Vagina (tissue), 2 donors: ENCODE data around the gene HACD2. TPM values are rescaled to one million over a fixed set of nuclear protein-coding genes. Genes with fewer than 3 reads are reported as not detected.

ENCODE experiments used
- DNase-seq, 2 donors: peaks; one replicate each; pipeline ENCODE4 v3.0.0-alpha.2; 2017; ENCODE audit errors: extremely low spot score in 2 of 2
- H3K27ac ChIP-seq: fragments of 200-600 bp; sonication (generic); one replicate; pipeline ENCODE4 v1.5.1; 2019
- H3K27me3 ChIP-seq: fragments of 200-600 bp; sonication (generic); one replicate; pipeline ENCODE4 v1.5.1; 2019
- H3K36me3 ChIP-seq, 2 donors: fragments of 200-600 bp; sonication (generic); one replicate each; pipeline ENCODE4 v1.5.1; 2017 to 2019
- H3K4me1 ChIP-seq: fragments of 200-600 bp; sonication (generic); one replicate; pipeline ENCODE4 v1.5.1; 2019
- H3K4me3 ChIP-seq, 2 donors: fragments of 200-600 bp; sonication (generic); 1 replicate in 1 of 2; 2 replicates in 1 of 2; pipeline ENCODE4 v1.5.1; 2016 to 2019
- H3K9me3 ChIP-seq: fragments of 200-600 bp; sonication (generic); one replicate; pipeline ENCODE4 v1.5.1; 2019
- CTCF ChIP-seq, 3 experiments: fragments of 450-650 bp in 2 of 3; fragments of 200-600 bp in 1 of 3; sonication (generic) in 1 of 3; IDR thresholded peaks; one replicate each; pipeline ENCODE4 v1.5.1; 2017 to 2019; ENCODE audit warnings: antibody characterized with exemption in 3 of 3, mild to moderate bottlenecking in 2 of 3, moderate library complexity in 2 of 3
- POLR2A ChIP-seq, 2 donors: fragments of 450-650 bp; IDR thresholded peaks; one replicate each; pipeline ENCODE4 v1.6.1; 2017; ENCODE audit warnings: antibody characterized with exemption in 2 of 2, mild to moderate bottlenecking in 2 of 2, moderate library complexity in 2 of 2
- POLR2AphosphoS5 ChIP-seq, 2 donors: sonication (generic); formaldehyde crosslinking; IDR thresholded peaks; one replicate each; pipeline ENCODE4 v1.9.0; 2017; ENCODE audit warnings: antibody characterized with exemption in 2 of 2, mild to moderate bottlenecking in 2 of 2, low read depth in 1 of 2; ENCODE audit not compliant: insufficient read depth in 1 of 2
- intact Hi-C: fragments of 100-400 bp; cut with DNase I; formaldehyde crosslinking; loops from one replicate; pipeline ENCODE4 v1.15.1; 2023
- total RNA-seq: library from RNA; depleted of rRNA; stranded (reverse); fragments of >200 nt; gene quantifications from one replicate; pipeline ENCODE4 v1.2.3, GENCODE V29; 2016

Gene HACD2
- total RNA-seq, 1 donor from 2014 or later = 26.3 TPM

DNA sequence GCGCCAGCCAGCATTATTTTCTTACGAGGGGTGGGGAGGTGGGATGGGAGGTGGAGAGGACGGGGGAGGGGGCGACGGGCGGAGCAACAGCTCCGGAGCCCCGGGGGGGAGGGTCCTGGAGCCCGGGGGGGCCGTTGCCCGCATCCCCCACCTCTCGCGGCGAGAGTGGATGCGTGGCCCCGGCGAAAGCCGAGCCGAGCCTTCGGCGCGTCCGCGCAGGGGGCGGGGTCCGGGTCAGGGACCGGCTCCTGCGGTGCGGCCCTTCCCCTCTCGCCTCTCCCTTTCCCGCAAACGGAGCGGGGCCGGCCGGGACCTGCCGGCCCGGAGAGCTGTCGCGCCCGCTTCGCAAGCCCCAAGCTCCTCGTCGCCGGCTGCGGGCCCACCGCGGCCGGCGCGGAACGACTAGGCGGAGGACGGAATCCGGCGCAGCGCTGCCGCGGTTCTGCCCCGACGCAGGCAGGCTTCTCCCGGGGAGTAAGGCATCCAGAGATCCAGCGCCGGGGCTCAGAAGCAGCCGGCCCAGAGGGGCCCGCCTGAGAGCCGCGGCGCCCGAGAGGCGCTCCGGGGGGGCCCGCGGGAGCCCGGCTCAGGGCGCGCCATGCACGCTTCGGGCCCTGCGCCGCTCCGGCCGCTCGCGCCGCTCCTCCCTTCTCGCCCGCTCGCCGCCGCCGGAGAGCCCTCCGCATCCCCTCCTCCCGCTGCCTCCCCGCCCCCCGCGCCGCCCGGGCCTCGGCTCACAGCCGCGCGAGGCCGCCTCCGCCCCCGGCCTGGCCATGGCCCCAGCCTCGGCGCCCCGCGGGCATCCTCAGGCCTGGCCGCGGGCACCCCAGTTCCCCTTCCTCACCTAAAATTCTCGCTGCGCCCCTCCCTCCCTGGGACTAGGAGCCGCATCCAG is 135.5 kb downstream of the HACD2 start:
- no peak for DNase-seq
- Histone ChIP-seq H3K9me3 (no peaks in the 10 kb centered on the region), H3K4me1 (peaks cover 23% of the 10 kb centered on the region), H3K36me3 (no peaks in the 10 kb centered on the region), H3K27me3 (no peaks in the 10 kb centered on the region), H3K4me3 (peak overlapping the region; percentile 58 to 77), H3K27ac (peak overlapping the region; percentile 82)
- TF ChIP-seq CTCF (IDR thresholded peaks at IDR 0.05) (no peak), POLR2A (IDR thresholded peaks at IDR 0.05) (no peak), POLR2AphosphoS5 (IDR thresholded peaks at IDR 0.05; ENCODE audit: insufficient read depth in 1 of 2, low read depth in 1 of 2) (no peak)
- intact Hi-C loops = loop anchor here (2.0 kb wide), 1 partner anchor 119 kb away; no protein-coding TSS in a partner anchor

- Histone ChIP-seq H3K4me3 (peak within 1 kb of the TSS; percentile 58 to 77), H3K36me3 (no peaks in the 10 kb centered on the region), H3K9me3 (no peaks in the 10 kb centered on the region), H3K27me3 (no peaks in the 10 kb centered on the region), H3K27ac (peak within 1 kb of the TSS; percentile 82), H3K4me1 (peaks cover 23% of the 10 kb centered on the region)
- no peak for DNase-seq
- TF ChIP-seq POLR2A (IDR thresholded peaks at IDR 0.05) (no peak), POLR2AphosphoS5 (IDR thresholded peaks at IDR 0.05; ENCODE audit: insufficient read depth in 1 of 2, low read depth in 1 of 2) (peak in 1 of 2 donors; percentile 18), CTCF (IDR thresholded peaks at IDR 0.05) (no peak)
- intact Hi-C loops = loop anchor here (2.0 kb wide), 1 partner anchor 118 kb away; no protein-coding TSS in a partner anchor
Observed at GRCh38 chr3:123448536-123449101, 136.2 kb downstream of the HACD2 start, which contains the start of gene ADCY5. ADCY5 (minus strand) TSS chr3:123449090; CDS start chr3:123448545, 545 bp downstream.

DNA sequence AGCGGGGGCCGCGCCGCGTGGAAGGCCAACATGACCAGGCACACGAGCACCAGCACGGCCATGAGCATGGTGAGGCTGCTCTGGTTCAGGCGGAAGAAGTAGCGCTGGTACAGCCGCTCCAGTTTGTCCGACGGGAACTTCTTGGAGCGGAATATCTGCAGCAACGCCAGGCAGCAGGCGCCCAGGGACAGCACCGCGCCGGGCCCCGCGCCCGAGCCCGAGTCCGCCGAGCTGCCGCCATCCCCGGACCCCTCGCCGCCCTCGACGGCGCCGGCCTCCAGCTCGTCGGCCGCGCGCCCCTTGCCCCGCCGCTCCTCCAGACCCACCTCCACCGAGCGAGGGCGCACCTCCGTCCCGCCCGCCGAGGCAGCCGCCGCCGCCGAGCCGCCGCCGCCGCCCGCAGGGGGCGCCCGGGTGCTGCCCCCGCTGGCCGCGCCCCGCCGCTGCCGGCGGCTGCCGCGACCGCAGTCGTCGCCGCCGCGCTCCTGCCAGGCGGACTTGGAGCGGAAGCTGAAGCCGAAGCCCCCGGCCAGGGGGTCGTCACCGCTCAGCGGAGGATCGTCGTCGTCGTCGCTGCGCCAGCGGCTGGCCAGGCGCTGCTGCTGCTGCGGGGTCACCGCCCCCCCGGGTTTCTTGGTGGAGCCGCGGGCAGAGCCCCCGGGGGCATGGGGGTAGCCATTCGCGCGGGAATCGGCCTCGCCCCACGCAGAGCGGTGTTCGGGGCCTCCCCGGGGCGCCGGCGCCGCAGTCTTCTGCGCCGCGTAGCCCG is 136.9 kb downstream of the HACD2 start:
- intact Hi-C loops = loop anchor here (2.0 kb wide), 1 partner anchor 117 kb away; no protein-coding TSS in a partner anchor
- Histone ChIP-seq H3K4me3 (peak overlapping the region; percentile 58 to 77), H3K36me3 (no peaks in the 10 kb centered on the region), H3K4me1 (peaks cover 23% of the 10 kb centered on the region), H3K9me3 (no peaks in the 10 kb centered on the region), H3K27me3 (no peaks in the 10 kb centered on the region), H3K27ac (peak overlapping the region; percentile 82)
- no peak for DNase-seq
- no peak for TF ChIP-seq POLR2A (IDR thresholded peaks at IDR 0.05)
- peak in 1 of 2 donors; percentile 12 for TF ChIP-seq POLR2AphosphoS5 (IDR thresholded peaks at IDR 0.05; ENCODE audit: insufficient read depth in 1 of 2, low read depth in 1 of 2)
- TF ChIP-seq CTCF (IDR thresholded peaks at IDR 0.05) = no peak

- no peak for DNase-seq
- Histone ChIP-seq H3K9me3 (no peaks in the 10 kb centered on the region), H3K27me3 (no peaks in the 10 kb centered on the region), H3K4me1 (peaks cover 23% of the 10 kb centered on the region), H3K36me3 (no peaks in the 10 kb centered on the region), H3K4me3 (peak overlapping the region; percentile 58 to 77), H3K27ac (no peak overlapping the region)
- peak in 1 of 2 donors; percentile 22 for TF ChIP-seq POLR2AphosphoS5 (IDR thresholded peaks at IDR 0.05; ENCODE audit: insufficient read depth in 1 of 2, low read depth in 1 of 2)
- TF ChIP-seq POLR2A (IDR thresholded peaks at IDR 0.05) = no peak
- intact Hi-C loops = no loop called here
Observed at GRCh38 chr3:123447416-123447748, 137.5 kb downstream of the HACD2 start.

GRCh38 chr3:123446610-123447109 is 138.2 kb downstream of the HACD2 start:
- TF ChIP-seq POLR2AphosphoS5 (IDR thresholded peaks at IDR 0.05; ENCODE audit: insufficient read depth in 1 of 2, low read depth in 1 of 2) (no peak), POLR2A (IDR thresholded peaks at IDR 0.05) (no peak), CTCF (IDR thresholded peaks at IDR 0.05) (no peak)
- H3K4me1 ChIP-seq = peaks cover 23% of the 10 kb centered on the region
- H3K4me3 ChIP-seq = peak overlapping the region; percentile 58 to 77

More at GRCh38 chr3:123446610-123447109, 138.2 kb downstream of the HACD2 start:
- Histone ChIP-seq H3K27ac (no peak overlapping the region), H3K36me3 (no peaks in the 10 kb centered on the region), H3K27me3 (no peaks in the 10 kb centered on the region), H3K9me3 (no peaks in the 10 kb centered on the region)
- intact Hi-C loops = no loop called here
- DNase-seq = no peak
